WTC11 (cell line): ENCODE data around the gene RUFY3. TPM values are rescaled to one million over a fixed set of nuclear protein-coding genes. Genes with fewer than 3 reads are reported as not detected.

Experiments
- ATF1 ChIP-seq: sonication (generic); formaldehyde crosslinking; IDR thresholded peaks from 2 replicates; pipeline ENCODE4 v1.8.1; 2023; ENCODE audit warnings: mild to moderate bottlenecking, moderate library complexity, missing genetic modification reagents
- CREB1 ChIP-seq: sonication (generic); formaldehyde crosslinking; IDR thresholded peaks from 2 replicates; pipeline ENCODE4 v1.8.0; 2023; ENCODE audit warnings: mild to moderate bottlenecking, missing genetic modification reagents
- JAZF1 ChIP-seq: fragments of 250-450 bp; sonication (Bioruptor Pico); IDR thresholded peaks from 2 replicates; pipeline ENCODE4 v1.9.0; 2021; ENCODE audit warnings: moderate library complexity, mild to moderate bottlenecking, inconsistent platforms
- NR2C2 ChIP-seq: sonication (generic); formaldehyde crosslinking; IDR thresholded peaks from 2 replicates; pipeline ENCODE4 v1.8.0; 2022; ENCODE audit warnings: mild to moderate bottlenecking, missing genetic modification reagents
- RELA ChIP-seq: sonication (generic); formaldehyde crosslinking; IDR thresholded peaks from 2 replicates; pipeline ENCODE4 v1.8.1; 2022; ENCODE audit warnings: missing genetic modification reagents, mild to moderate bottlenecking, borderline replicate concordance
- SOX15 ChIP-seq: fragments of 250-450 bp; sonication (Bioruptor Pico); IDR thresholded peaks from 2 replicates; pipeline ENCODE4 v1.9.0; 2021; ENCODE audit warnings: mild to moderate bottlenecking
- total RNA-seq: library from RNA; stranded (reverse); gene quantifications from 3 replicates; pipeline ENCODE4 v1.2.3, GENCODE V29; 2021
- TF ChIP-seq, protein P1 (sequence below): fragments of 250-450 bp; sonication (Bioruptor Pico); IDR thresholded peaks from 2 replicates; pipeline ENCODE4 v1.9.0; 2021; ENCODE audit warnings: mild to moderate bottlenecking, borderline replicate concordance
- TF ChIP-seq, protein P2 (sequence below): sonication (generic); formaldehyde crosslinking; IDR thresholded peaks from 2 replicates; pipeline ENCODE4 v1.8.0; 2022; ENCODE audit warnings: mild to moderate bottlenecking, missing genetic modification reagents
- TF ChIP-seq, protein P3 (sequence below): sonication (generic); formaldehyde crosslinking; IDR thresholded peaks from 2 replicates; pipeline ENCODE4 v1.8.1; 2023; ENCODE audit warnings: mild to moderate bottlenecking, missing genetic modification reagents, borderline replicate concordance
- TF ChIP-seq, protein P4 (sequence below): sonication (generic); formaldehyde crosslinking; IDR thresholded peaks from 2 replicates; pipeline ENCODE4 v1.8.1; 2023; ENCODE audit warnings: mild to moderate bottlenecking, moderate library complexity, missing genetic modification reagents
- TF ChIP-seq, protein P5 (sequence below): sonication (generic); formaldehyde crosslinking; IDR thresholded peaks from 2 replicates; pipeline ENCODE4 v1.8.1; 2023; ENCODE audit warnings: mild to moderate bottlenecking, missing genetic modification reagents
- TF ChIP-seq, protein P6 (sequence below): sonication (generic); formaldehyde crosslinking; IDR thresholded peaks from 2 replicates; pipeline ENCODE4 v1.8.1; 2023; ENCODE audit warnings: mild to moderate bottlenecking, missing genetic modification reagents

Gene RUFY3
- total RNA-seq, 1 experiment from 2014 or later, result 49.0 TPM

DNA sequence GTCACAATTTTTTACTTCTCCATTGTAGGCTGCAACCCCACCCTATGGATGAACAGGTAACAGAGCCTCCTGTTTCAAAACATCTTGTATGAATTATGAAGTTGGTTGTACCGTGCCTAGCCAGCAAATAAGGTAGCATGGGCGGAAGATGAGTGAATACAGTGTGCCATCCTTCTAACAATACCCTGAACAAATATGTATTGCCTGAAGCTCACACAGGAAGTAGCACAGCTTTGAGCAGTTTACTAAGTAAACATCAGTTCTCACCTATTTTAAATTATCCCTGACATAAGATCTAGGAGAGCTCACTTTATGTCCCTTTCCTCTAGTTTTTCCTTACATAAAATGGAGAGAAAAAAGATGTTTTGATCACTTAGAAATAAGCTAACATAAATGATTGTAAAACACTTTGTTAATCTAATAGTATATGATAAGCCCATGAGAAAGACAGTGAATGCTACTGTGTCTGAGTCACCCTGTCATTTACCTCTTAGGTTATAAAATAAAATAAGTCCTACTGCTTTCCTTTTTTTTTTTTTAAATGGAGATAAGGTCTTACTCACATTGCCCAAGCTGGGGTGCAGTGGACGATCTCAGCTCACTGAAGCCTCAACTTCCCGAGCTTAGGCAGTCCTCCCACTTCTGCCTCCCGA lies 81.3 kb downstream of the RUFY3 start (continued):
- TF ChIP-seq CREB1 (CRISPR knock-in tag) (no peak), NR2C2 (CRISPR knock-in tag) (no peak), JAZF1 (CRISPR knock-in tag) (no peak), ATF1 (CRISPR knock-in tag) (no peak), RELA (CRISPR knock-in tag) (no peak), SOX15 (CRISPR knock-in tag) (no peak)
- TF ChIP-seq, protein P1, sequence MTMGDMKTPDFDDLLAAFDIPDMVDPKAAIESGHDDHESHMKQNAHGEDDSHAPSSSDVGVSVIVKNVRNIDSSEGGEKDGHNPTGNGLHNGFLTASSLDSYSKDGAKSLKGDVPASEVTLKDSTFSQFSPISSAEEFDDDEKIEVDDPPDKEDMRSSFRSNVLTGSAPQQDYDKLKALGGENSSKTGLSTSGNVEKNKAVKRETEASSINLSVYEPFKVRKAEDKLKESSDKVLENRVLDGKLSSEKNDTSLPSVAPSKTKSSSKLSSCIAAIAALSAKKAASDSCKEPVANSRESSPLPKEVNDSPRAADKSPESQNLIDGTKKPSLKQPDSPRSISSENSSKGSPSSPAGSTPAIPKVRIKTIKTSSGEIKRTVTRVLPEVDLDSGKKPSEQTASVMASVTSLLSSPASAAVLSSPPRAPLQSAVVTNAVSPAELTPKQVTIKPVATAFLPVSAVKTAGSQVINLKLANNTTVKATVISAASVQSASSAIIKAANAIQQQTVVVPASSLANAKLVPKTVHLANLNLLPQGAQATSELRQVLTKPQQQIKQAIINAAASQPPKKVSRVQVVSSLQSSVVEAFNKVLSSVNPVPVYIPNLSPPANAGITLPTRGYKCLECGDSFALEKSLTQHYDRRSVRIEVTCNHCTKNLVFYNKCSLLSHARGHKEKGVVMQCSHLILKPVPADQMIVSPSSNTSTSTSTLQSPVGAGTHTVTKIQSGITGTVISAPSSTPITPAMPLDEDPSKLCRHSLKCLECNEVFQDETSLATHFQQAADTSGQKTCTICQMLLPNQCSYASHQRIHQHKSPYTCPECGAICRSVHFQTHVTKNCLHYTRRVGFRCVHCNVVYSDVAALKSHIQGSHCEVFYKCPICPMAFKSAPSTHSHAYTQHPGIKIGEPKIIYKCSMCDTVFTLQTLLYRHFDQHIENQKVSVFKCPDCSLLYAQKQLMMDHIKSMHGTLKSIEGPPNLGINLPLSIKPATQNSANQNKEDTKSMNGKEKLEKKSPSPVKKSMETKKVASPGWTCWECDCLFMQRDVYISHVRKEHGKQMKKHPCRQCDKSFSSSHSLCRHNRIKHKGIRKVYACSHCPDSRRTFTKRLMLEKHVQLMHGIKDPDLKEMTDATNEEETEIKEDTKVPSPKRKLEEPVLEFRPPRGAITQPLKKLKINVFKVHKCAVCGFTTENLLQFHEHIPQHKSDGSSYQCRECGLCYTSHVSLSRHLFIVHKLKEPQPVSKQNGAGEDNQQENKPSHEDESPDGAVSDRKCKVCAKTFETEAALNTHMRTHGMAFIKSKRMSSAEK (CRISPR knock-in tag), result no peak
- TF ChIP-seq, protein P2, sequence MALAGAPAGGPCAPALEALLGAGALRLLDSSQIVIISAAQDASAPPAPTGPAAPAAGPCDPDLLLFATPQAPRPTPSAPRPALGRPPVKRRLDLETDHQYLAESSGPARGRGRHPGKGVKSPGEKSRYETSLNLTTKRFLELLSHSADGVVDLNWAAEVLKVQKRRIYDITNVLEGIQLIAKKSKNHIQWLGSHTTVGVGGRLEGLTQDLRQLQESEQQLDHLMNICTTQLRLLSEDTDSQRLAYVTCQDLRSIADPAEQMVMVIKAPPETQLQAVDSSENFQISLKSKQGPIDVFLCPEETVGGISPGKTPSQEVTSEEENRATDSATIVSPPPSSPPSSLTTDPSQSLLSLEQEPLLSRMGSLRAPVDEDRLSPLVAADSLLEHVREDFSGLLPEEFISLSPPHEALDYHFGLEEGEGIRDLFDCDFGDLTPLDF (CRISPR knock-in tag), result no peak
- TF ChIP-seq, protein P3, sequence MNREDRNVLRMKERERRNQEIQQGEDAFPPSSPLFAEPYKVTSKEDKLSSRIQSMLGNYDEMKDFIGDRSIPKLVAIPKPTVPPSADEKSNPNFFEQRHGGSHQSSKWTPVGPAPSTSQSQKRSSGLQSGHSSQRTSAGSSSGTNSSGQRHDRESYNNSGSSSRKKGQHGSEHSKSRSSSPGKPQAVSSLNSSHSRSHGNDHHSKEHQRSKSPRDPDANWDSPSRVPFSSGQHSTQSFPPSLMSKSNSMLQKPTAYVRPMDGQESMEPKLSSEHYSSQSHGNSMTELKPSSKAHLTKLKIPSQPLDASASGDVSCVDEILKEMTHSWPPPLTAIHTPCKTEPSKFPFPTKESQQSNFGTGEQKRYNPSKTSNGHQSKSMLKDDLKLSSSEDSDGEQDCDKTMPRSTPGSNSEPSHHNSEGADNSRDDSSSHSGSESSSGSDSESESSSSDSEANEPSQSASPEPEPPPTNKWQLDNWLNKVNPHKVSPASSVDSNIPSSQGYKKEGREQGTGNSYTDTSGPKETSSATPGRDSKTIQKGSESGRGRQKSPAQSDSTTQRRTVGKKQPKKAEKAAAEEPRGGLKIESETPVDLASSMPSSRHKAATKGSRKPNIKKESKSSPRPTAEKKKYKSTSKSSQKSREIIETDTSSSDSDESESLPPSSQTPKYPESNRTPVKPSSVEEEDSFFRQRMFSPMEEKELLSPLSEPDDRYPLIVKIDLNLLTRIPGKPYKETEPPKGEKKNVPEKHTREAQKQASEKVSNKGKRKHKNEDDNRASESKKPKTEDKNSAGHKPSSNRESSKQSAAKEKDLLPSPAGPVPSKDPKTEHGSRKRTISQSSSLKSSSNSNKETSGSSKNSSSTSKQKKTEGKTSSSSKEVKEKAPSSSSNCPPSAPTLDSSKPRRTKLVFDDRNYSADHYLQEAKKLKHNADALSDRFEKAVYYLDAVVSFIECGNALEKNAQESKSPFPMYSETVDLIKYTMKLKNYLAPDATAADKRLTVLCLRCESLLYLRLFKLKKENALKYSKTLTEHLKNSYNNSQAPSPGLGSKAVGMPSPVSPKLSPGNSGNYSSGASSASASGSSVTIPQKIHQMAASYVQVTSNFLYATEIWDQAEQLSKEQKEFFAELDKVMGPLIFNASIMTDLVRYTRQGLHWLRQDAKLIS (CRISPR knock-in tag), result no peak
- TF ChIP-seq, protein P4, sequence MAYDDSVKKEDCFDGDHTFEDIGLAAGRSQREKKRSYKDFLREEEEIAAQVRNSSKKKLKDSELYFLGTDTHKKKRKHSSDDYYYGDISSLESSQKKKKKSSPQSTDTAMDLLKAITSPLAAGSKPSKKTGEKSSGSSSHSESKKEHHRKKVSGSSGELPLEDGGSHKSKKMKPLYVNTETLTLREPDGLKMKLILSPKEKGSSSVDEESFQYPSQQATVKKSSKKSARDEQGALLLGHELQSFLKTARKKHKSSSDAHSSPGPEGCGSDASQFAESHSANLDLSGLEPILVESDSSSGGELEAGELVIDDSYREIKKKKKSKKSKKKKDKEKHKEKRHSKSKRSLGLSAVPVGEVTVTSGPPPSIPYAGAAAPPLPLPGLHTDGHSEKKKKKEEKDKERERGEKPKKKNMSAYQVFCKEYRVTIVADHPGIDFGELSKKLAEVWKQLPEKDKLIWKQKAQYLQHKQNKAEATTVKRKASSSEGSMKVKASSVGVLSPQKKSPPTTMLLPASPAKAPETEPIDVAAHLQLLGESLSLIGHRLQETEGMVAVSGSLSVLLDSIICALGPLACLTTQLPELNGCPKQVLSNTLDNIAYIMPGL (CRISPR knock-in tag), result no peak
- TF ChIP-seq, protein P5, sequence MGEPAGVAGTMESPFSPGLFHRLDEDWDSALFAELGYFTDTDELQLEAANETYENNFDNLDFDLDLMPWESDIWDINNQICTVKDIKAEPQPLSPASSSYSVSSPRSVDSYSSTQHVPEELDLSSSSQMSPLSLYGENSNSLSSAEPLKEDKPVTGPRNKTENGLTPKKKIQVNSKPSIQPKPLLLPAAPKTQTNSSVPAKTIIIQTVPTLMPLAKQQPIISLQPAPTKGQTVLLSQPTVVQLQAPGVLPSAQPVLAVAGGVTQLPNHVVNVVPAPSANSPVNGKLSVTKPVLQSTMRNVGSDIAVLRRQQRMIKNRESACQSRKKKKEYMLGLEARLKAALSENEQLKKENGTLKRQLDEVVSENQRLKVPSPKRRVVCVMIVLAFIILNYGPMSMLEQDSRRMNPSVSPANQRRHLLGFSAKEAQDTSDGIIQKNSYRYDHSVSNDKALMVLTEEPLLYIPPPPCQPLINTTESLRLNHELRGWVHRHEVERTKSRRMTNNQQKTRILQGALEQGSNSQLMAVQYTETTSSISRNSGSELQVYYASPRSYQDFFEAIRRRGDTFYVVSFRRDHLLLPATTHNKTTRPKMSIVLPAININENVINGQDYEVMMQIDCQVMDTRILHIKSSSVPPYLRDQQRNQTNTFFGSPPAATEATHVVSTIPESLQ (CRISPR knock-in tag), result no peak
- TF ChIP-seq, protein P6, sequence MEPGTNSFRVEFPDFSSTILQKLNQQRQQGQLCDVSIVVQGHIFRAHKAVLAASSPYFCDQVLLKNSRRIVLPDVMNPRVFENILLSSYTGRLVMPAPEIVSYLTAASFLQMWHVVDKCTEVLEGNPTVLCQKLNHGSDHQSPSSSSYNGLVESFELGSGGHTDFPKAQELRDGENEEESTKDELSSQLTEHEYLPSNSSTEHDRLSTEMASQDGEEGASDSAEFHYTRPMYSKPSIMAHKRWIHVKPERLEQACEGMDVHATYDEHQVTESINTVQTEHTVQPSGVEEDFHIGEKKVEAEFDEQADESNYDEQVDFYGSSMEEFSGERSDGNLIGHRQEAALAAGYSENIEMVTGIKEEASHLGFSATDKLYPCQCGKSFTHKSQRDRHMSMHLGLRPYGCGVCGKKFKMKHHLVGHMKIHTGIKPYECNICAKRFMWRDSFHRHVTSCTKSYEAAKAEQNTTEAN (CRISPR knock-in tag), result no peak
